HEK293 (cell line): Measurements from ENCODE around the gene MGAT4B.

Source experiments
- BCL11A ChIP-seq: fragments of 450-650 bp; formaldehyde crosslinking; IDR thresholded peaks from 2 replicates; pipeline ENCODE4 v1.5.1; 2016; ENCODE audit warnings: low read depth, missing biosample characterization, missing genetic modification characterization
- EGR2 ChIP-seq: fragments of 450-650 bp; formaldehyde crosslinking; IDR thresholded peaks from 2 replicates; pipeline ENCODE4 v1.5.1; 2016; ENCODE audit warnings: low read depth, missing biosample characterization, missing genetic modification characterization
- FEZF1 ChIP-seq: fragments of 450-650 bp; formaldehyde crosslinking; IDR thresholded peaks from 2 replicates; pipeline ENCODE4 v1.5.1; 2016; ENCODE audit warnings: missing biosample characterization, missing genetic modification characterization
- KLF16 ChIP-seq: fragments of 450-650 bp; formaldehyde crosslinking; IDR thresholded peaks from 2 replicates; pipeline ENCODE4 v1.5.1; 2017; ENCODE audit warnings: missing biosample characterization, missing genetic modification characterization
- SCRT1 ChIP-seq: fragments of 450-650 bp; formaldehyde crosslinking; IDR thresholded peaks from 2 replicates; pipeline ENCODE4 v1.5.1; 2016; ENCODE audit warnings: missing biosample characterization, missing genetic modification characterization, borderline replicate concordance
- ZBTB1 ChIP-seq: fragments of 450-650 bp; formaldehyde crosslinking; IDR thresholded peaks from 2 replicates; pipeline ENCODE4 v1.5.1; 2016; ENCODE audit warnings: missing biosample characterization, missing genetic modification characterization
- ZEB2 ChIP-seq: fragments of 450-650 bp; formaldehyde crosslinking; IDR thresholded peaks from 2 replicates; pipeline ENCODE4 v1.5.1; 2016; ENCODE audit warnings: missing biosample characterization, missing genetic modification characterization
- ZFP3 ChIP-seq: fragments of 450-650 bp; formaldehyde crosslinking; IDR thresholded peaks from 2 replicates; pipeline ENCODE4 v1.5.1; 2016; ENCODE audit warnings: low read depth, missing biosample characterization, missing genetic modification characterization
- ZNF121 ChIP-seq: fragments of 450-650 bp; formaldehyde crosslinking; IDR thresholded peaks from 2 replicates; pipeline ENCODE4 v1.5.1; 2016; ENCODE audit warnings: missing biosample characterization, missing genetic modification characterization
- ZNF16 ChIP-seq: fragments of 450-650 bp; formaldehyde crosslinking; IDR thresholded peaks from 2 replicates; pipeline ENCODE4 v1.5.1; 2016; ENCODE audit warnings: low read depth, missing biosample characterization, missing genetic modification characterization
- ZNF174 ChIP-seq: fragments of 450-650 bp; formaldehyde crosslinking; IDR thresholded peaks from 2 replicates; pipeline ENCODE4 v1.5.0; 2017; ENCODE audit warnings: missing biosample characterization, mild to moderate bottlenecking, missing genetic modification characterization
- ZNF324 ChIP-seq: fragments of 450-650 bp; formaldehyde crosslinking; IDR thresholded peaks from 2 replicates; pipeline ENCODE4 v1.5.1; 2016; ENCODE audit warnings: missing biosample characterization, missing genetic modification characterization
- ZNF354C ChIP-seq: fragments of 450-650 bp; formaldehyde crosslinking; IDR thresholded peaks from 2 replicates; pipeline ENCODE4 v1.5.1; 2016; ENCODE audit warnings: missing biosample characterization, missing genetic modification characterization, low read depth, borderline replicate concordance
- ZNF394 ChIP-seq: fragments of 450-650 bp; formaldehyde crosslinking; IDR thresholded peaks from 2 replicates; pipeline ENCODE4 v1.5.1; 2016; ENCODE audit warnings: missing biosample characterization, missing genetic modification characterization, mild to moderate bottlenecking, moderate library complexity, borderline replicate concordance
- ZNF426 ChIP-seq: fragments of 450-650 bp; formaldehyde crosslinking; IDR thresholded peaks from 2 replicates; pipeline ENCODE4 v1.5.1; 2017; ENCODE audit warnings: missing biosample characterization, missing genetic modification characterization, mild to moderate bottlenecking, inconsistent platforms, moderate library complexity
- ZNF510 ChIP-seq: fragments of 450-650 bp; formaldehyde crosslinking; IDR thresholded peaks from 2 replicates; pipeline ENCODE4 v1.5.1; 2018; ENCODE audit warnings: mild to moderate bottlenecking, missing genetic modification characterization, missing biosample characterization; ENCODE audit not compliant: insufficient replicate concordance
- ZNF548 ChIP-seq: fragments of 450-650 bp; formaldehyde crosslinking; IDR thresholded peaks from 2 replicates; pipeline ENCODE4 v1.5.1; 2016; ENCODE audit warnings: missing biosample characterization, missing genetic modification characterization
- ZNF585B ChIP-seq: fragments of 450-650 bp; formaldehyde crosslinking; IDR thresholded peaks from 2 replicates; pipeline ENCODE4 v1.5.1; 2016; ENCODE audit warnings: missing biosample characterization, missing genetic modification characterization
- ZNF600 ChIP-seq: fragments of 450-650 bp; formaldehyde crosslinking; IDR thresholded peaks from 2 replicates; pipeline ENCODE4 v1.5.1; 2016; ENCODE audit warnings: missing biosample characterization, missing genetic modification characterization
- ZNF621 ChIP-seq: fragments of 450-650 bp; formaldehyde crosslinking; IDR thresholded peaks from 2 replicates; pipeline ENCODE4 v1.5.1; 2017; ENCODE audit warnings: missing biosample characterization, missing genetic modification characterization
- ZNF629 ChIP-seq: fragments of 450-650 bp; formaldehyde crosslinking; IDR thresholded peaks from 2 replicates; pipeline ENCODE4 v1.5.1; 2017; ENCODE audit warnings: missing biosample characterization, missing genetic modification characterization
- ZNF654 ChIP-seq: fragments of 450-650 bp; formaldehyde crosslinking; IDR thresholded peaks from 2 replicates; pipeline ENCODE4 v1.5.1; 2016; ENCODE audit warnings: low read depth, missing biosample characterization, missing genetic modification characterization
- ZNF792 ChIP-seq: fragments of 450-650 bp; formaldehyde crosslinking; IDR thresholded peaks from 2 replicates; pipeline ENCODE4 v1.5.1; 2016; ENCODE audit warnings: missing biosample characterization, missing genetic modification characterization
- TF ChIP-seq, protein P1 (sequence below): fragments of 450-650 bp; formaldehyde crosslinking; IDR thresholded peaks from 2 replicates; pipeline ENCODE4 v1.5.1; 2017; ENCODE audit warnings: missing biosample characterization, missing genetic modification characterization
- TF ChIP-seq, protein P2 (sequence below): fragments of 450-650 bp; formaldehyde crosslinking; IDR thresholded peaks from 2 replicates; pipeline ENCODE4 v1.5.1; 2016; ENCODE audit warnings: missing biosample characterization, missing genetic modification characterization
- TF ChIP-seq, protein P3 (sequence below): fragments of 450-650 bp; formaldehyde crosslinking; IDR thresholded peaks from 2 replicates; pipeline ENCODE4 v1.5.1; 2017; ENCODE audit warnings: missing biosample characterization, missing genetic modification characterization

MGAT4B gene

DNA sequence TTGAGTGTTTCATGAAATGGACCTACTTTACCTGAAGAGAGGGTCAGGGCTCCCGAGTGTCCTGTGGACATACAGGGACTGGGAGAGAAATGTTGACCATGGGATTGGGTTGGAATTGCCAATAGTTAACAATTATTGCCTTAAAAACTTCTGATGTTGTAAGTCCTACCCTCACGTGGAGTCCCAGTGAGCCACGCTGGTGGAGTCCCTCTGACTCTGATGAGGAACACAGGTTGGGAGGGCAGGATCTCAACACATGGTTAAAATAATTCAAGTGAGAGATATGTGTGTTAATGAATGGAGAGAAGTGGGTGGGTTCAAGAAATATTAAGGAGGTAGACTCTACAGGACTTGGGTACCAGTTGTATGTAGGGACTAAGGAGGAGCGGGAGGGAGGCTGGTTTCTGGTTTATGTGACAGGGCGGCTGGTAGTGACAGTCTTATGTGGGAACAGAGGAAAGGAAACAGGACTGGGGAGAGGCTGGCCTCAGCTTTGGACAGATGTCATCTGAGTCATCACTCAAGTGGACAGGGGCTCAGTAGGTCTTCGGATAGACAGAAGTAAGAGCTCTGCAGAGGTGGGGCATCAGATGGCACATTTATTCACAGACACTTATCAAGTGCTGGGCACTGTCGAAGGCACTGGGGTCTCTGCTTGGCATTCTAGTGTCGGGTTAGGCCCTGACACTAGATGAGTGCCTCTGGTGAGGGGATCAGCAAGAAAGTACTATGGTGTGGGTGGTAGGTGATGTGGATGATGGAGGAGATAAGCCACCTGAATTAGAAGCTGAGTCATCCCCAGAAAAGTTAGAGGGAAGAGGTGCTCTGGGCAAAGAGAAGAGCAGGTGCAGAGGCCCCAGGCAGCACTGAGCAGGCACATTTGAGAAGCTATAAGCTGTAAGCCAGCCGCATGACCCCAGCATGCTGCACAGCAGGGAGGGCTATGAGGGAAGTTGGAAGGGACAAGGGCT is 46.8 kb downstream of the MGAT4B start (continued):
- TF ChIP-seq ZNF510 (tag by site-specific recombination) (no peak), ZNF16 (tag by site-specific recombination) (no peak), ZNF585B (tag by site-specific recombination) (no peak), ZNF324 (tag by site-specific recombination) (no peak), ZNF654 (no peak), ZNF600 (peak; percentile 66; the same call in 1 of the 2 replicates), ZNF121 (tag by site-specific recombination) (no peak), ZFP3 (no peak), ZNF426 (tag by site-specific recombination) (no peak), EGR2 (peak; percentile 46; the same call in 1 of the 2 replicates), BCL11A (tag by site-specific recombination) (no peak), ZNF394 (tag by site-specific recombination) (peak; percentile 65; the same call in 1 of the 2 replicates), ZNF174 (no peak), ZNF621 (tag by site-specific recombination) (no peak), ZNF629 (no peak), FEZF1 (tag by site-specific recombination) (no peak), KLF16 (no peak), ZNF354C (tag by site-specific recombination) (no peak), SCRT1 (tag by site-specific recombination) (no peak), ZBTB1 (tag by site-specific recombination) (no peak), ZNF792 (tag by site-specific recombination) (no peak), ZEB2 (no peak), ZNF548 (tag by site-specific recombination) (no peak)
- TF ChIP-seq, protein P1, sequence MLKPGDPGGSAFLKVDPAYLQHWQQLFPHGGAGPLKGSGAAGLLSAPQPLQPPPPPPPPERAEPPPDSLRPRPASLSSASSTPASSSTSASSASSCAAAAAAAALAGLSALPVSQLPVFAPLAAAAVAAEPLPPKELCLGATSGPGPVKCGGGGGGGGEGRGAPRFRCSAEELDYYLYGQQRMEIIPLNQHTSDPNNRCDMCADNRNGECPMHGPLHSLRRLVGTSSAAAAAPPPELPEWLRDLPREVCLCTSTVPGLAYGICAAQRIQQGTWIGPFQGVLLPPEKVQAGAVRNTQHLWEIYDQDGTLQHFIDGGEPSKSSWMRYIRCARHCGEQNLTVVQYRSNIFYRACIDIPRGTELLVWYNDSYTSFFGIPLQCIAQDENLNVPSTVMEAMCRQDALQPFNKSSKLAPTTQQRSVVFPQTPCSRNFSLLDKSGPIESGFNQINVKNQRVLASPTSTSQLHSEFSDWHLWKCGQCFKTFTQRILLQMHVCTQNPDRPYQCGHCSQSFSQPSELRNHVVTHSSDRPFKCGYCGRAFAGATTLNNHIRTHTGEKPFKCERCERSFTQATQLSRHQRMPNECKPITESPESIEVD (tag by site-specific recombination) = no peak
- TF ChIP-seq, protein P2, sequence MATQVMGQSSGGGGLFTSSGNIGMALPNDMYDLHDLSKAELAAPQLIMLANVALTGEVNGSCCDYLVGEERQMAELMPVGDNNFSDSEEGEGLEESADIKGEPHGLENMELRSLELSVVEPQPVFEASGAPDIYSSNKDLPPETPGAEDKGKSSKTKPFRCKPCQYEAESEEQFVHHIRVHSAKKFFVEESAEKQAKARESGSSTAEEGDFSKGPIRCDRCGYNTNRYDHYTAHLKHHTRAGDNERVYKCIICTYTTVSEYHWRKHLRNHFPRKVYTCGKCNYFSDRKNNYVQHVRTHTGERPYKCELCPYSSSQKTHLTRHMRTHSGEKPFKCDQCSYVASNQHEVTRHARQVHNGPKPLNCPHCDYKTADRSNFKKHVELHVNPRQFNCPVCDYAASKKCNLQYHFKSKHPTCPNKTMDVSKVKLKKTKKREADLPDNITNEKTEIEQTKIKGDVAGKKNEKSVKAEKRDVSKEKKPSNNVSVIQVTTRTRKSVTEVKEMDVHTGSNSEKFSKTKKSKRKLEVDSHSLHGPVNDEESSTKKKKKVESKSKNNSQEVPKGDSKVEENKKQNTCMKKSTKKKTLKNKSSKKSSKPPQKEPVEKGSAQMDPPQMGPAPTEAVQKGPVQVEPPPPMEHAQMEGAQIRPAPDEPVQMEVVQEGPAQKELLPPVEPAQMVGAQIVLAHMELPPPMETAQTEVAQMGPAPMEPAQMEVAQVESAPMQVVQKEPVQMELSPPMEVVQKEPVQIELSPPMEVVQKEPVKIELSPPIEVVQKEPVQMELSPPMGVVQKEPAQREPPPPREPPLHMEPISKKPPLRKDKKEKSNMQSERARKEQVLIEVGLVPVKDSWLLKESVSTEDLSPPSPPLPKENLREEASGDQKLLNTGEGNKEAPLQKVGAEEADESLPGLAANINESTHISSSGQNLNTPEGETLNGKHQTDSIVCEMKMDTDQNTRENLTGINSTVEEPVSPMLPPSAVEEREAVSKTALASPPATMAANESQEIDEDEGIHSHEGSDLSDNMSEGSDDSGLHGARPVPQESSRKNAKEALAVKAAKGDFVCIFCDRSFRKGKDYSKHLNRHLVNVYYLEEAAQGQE (tag by site-specific recombination) = no peak
- TF ChIP-seq, protein P3, sequence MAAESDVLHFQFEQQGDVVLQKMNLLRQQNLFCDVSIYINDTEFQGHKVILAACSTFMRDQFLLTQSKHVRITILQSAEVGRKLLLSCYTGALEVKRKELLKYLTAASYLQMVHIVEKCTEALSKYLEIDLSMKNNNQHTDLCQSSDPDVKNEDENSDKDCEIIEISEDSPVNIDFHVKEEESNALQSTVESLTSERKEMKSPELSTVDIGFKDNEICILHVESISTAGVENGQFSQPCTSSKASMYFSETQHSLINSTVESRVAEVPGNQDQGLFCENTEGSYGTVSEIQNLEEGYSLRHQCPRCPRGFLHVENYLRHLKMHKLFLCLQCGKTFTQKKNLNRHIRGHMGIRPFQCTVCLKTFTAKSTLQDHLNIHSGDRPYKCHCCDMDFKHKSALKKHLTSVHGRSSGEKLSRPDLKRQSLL = no peak
